ENCODE data around the gene TTC7B.

TTC7B gene

GRCh38 chr14:90665321-90666000, 150.8 kb downstream of the TTC7B start:
- no peak for DNase-seq

- no peak for DNase-seq
Measured at GRCh38 chr14:90664911-90665310, 151.3 kb downstream of the TTC7B start.

- DNase-seq, result no peak
Measured at GRCh38 chr14:90663680-90664079, 152.6 kb downstream of the TTC7B start.

GRCh38 chr14:90663140-90663539, 153.1 kb downstream of the TTC7B start:
- no peak for DNase-seq

DNA sequence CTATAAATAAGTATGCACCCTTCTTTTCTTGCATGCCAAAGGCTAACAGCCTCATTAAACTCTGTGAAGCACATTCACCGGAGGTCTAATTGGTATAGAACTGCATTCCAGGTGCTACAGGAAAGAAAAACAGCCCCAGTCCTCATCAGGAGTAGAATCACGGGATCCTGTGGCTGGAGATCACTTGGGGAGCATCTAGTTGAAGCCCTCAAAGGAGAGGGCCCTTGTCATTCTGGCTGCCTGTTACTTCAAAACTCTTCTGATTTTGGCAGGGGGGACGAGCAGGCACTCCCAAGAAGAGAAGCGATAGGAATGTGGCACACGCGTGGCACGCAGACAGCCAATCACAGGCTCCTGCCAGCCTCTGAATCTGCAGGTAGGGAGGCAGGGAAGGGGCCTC, 154.4 kb downstream of the TTC7B start:
- DNase-seq, result no peak

GRCh38 chr14:90660865-90661570, 155.2 kb downstream of the TTC7B start:
- DNase-seq, result no peak

GRCh38 chr14:90659156-90659555, 157.1 kb downstream of the TTC7B start:
- DNase-seq, result no peak

DNA sequence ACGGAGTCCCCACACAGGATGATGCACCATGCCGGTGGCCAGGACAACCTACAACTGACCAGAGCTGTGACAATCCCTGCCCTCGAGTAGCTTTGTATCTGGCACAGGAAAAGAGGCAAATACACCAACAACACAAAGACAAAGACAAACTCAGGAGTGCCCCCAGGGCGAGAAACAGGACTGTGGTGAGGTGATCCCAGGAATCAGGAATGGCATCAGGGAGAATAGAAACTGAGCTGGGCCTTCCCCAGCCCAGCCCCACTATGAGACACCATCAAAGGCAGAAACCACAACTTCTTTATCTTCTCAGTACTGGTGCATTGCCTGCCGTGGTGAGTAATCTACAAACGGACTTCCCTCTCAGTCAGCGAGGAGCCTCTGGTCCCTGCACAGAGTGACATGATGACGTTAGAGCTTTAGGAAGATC, 157.7 kb downstream of the TTC7B start:
- no peak for DNase-seq

DNA sequence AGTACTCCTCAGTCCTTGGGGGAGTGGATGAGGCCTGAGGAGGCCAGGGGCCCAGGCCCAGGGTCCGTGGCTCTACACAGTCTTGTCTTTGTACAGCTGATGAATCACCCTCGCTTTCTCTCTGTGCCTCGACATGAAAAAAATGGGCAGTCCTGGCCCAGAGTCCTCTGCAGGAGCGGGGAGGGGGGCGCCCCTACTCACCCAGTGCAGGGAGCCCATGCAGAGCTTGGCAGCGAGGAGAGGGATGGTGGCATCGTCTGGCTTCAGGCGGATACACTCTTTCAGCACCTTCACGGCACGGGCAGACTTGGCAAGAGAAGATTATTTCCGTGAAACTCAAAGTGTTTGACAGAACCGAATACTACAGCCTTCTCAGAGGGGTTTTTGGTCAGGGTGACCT, 159.3 kb downstream of the TTC7B start:
- no peak for DNase-seq

DNA sequence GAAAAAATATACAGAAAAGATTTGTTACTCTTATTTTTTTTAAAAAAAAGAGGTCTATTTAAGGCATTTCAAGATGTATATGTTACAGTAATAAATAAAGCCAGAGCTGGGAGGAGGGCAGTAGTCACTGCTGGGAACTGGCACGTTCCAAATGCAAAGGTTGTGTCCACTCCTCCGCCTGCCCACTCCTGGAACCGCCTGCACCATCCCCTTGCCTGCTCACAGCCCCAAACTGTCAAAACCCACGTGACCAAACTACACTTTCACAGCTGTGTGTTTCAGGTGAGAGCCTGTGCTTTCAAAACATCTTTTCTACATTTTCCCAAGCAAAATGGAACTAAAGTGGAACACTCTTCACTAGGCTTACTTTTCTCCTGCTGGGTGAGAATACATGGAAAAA, 160.4 kb downstream of the TTC7B start:
- DNase-seq, result no peak

GRCh38 chr14:90654831-90655276, 161.4 kb downstream of the TTC7B start:
- DNase-seq, result no peak

- DNase-seq, result no peak
Measured at GRCh38 chr14:90652626-90653025, 163.6 kb downstream of the TTC7B start.

DNA sequence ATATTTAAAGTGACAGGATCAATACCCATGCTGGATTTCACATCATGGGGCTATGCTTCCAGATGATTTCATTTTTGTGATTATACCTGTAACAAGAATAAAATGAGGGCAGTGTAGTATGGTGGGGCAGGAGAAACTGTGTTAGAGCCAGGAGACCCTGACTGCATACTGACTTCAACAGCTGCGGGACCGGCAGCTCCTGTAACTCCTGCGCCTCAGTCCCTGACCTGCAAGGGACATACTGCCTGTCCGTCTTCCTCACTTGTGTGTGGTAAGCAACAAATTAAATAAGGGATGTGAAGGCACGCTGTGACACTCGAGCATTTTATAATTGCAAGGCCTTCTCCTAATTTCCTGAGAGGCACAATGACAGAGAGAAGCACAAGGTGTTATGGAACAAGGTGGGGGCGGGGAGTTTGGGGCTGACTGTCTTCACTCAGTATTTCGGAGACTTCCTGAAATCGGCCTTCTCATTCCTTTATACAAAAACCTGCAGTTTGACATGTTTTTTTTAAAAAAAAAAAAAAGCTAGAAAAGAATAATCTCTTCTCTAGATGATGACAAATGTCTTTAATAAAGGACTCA, 164.2 kb downstream of the TTC7B start:
- no peak for DNase-seq

- no peak for DNase-seq
Measured at GRCh38 chr14:90651271-90651804, 164.9 kb downstream of the TTC7B start.

- DNase-seq, result no peak
Measured at GRCh38 chr14:90649557-90650135, 166.6 kb downstream of the TTC7B start.

DNA sequence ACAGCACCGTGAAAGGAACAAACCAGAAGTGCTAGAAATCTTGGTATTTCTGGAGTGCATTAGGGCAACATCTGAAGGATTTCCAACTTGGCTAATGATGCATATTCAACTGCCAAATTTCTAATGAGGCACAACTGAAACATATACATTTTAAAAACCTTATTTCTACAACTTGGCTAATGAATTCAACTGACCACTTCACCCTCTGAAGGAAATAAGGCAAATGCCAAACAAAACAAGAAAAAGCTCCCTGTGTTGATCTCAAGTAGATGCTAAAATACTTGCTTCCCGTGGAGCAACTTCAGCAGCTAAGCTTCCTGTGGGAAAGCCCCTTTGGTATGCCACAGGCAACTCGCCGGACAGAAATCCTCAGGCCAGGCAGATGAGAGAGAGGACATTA, 167.1 kb downstream of the TTC7B start:
- no peak for DNase-seq

DNA sequence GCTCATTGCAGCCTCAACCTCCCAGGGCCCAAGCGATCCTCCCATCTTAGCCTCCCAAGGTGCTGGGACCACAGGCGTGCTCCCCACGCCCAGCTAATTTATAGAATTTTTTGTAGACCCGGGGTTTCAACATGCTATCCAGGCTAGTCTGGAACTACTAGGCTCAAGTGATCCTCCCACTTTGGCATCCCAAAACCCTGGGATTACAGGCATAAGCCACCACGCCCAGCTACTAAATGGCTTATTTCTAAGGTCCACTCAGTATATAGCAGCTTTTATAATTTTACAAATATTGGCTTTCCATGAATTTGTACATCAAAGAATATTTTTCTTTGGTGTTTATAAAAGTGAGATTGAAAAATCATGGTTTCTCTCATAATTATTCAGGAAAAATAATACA, 167.8 kb downstream of the TTC7B start:
- no peak for DNase-seq

DNA sequence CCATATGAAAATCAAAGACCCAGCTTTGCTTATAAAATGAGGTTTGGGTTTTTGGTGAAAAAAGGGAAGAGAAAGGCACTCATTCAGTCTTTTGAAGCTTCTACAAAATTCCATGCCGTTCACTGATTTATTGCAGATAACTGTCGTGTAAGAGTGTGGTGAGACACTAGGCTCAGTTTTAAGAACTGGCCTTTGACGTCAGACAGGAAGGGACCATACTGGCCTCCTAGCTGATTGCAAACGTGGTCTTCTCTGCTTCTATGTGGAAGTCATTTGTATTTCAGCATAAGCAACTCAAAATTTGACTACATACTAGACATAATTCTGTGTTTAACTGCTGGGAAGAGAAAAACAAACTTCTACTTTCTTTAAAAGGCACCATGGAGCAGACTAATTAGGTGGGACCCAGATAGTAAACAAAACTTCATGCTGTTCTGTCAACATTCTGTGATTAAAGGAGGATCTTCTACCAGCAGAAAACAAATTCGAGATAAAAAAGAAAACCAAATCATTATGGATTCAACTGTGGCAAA, 168.7 kb downstream of the TTC7B start:
- DNase-seq, result no peak

- no peak for DNase-seq
Measured at GRCh38 chr14:90645842-90646443, 170.3 kb downstream of the TTC7B start.

GRCh38 chr14:90644882-90645281, 171.3 kb downstream of the TTC7B start:
- DNase-seq, result no peak

GRCh38 chr14:90643982-90644670, 172.1 kb downstream of the TTC7B start:
- no peak for DNase-seq

- no peak for DNase-seq
Measured at GRCh38 chr14:90642244-90642717, 173.9 kb downstream of the TTC7B start.

Data from NCI-H1930 (cell line).